WI38 (cell line): ENCODE measurements around the gene MOB2.

Experiments used
- H3K4me3 ChIP-seq: 2 replicates; pipeline ENCODE4 v1.5.1; 2011; ENCODE audit warnings: low read depth, mild to moderate bottlenecking, control low read depth, low read length
- TF ChIP-seq, protein P1 (sequence below): IDR thresholded peaks from 2 replicates; pipeline ENCODE4 v1.5.1; 2012; ENCODE audit warnings: low read depth, mild to moderate bottlenecking, control low read depth, low read length

MOB2 gene

DNA sequence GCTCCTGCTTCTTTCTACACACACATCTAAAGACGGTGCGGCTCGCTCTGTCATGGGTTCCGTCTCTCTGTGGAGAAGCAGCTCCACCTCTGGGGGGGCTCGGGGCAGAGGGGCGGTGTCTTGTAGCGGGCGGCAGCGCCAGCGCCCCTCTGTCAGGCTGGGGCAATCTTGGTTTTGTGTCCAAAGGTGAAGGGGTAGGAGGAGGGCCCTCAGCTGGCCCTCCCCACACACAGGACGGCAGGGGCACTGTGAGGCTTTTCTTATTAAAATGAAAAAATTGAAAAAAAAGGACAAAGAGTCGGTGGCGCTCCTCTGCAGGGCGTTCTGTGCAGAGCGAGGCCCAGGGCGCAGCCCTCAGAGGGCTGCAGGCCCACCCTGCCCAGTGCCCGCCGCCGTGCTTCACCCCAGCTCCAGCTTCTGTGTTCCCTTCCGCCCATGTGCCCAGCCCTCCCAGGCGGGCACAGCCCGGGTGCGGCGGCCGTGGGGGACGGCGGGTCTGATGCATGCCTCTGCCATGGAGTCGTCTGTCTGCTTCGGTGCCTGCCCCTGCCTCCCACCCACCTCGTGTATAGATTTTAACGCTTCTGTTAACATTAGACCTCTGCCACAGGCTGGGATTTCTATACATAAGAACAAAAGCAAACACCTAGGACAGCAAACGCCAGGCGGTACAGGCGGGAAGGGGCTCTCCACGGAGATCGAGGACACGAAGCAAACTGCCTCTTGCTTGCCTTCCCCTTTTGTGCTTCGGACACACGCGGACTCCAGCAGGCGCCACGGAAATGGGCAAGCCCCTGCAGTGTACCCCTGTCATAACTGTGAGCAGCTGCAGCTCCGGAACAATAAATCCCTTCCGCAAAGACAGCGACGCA, 24.5 kb downstream of the MOB2 start:
- TF ChIP-seq, protein P1, sequence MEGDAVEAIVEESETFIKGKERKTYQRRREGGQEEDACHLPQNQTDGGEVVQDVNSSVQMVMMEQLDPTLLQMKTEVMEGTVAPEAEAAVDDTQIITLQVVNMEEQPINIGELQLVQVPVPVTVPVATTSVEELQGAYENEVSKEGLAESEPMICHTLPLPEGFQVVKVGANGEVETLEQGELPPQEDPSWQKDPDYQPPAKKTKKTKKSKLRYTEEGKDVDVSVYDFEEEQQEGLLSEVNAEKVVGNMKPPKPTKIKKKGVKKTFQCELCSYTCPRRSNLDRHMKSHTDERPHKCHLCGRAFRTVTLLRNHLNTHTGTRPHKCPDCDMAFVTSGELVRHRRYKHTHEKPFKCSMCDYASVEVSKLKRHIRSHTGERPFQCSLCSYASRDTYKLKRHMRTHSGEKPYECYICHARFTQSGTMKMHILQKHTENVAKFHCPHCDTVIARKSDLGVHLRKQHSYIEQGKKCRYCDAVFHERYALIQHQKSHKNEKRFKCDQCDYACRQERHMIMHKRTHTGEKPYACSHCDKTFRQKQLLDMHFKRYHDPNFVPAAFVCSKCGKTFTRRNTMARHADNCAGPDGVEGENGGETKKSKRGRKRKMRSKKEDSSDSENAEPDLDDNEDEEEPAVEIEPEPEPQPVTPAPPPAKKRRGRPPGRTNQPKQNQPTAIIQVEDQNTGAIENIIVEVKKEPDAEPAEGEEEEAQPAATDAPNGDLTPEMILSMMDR, result no peak
- H3K4me3 ChIP-seq, result no peak overlapping the region

DNA sequence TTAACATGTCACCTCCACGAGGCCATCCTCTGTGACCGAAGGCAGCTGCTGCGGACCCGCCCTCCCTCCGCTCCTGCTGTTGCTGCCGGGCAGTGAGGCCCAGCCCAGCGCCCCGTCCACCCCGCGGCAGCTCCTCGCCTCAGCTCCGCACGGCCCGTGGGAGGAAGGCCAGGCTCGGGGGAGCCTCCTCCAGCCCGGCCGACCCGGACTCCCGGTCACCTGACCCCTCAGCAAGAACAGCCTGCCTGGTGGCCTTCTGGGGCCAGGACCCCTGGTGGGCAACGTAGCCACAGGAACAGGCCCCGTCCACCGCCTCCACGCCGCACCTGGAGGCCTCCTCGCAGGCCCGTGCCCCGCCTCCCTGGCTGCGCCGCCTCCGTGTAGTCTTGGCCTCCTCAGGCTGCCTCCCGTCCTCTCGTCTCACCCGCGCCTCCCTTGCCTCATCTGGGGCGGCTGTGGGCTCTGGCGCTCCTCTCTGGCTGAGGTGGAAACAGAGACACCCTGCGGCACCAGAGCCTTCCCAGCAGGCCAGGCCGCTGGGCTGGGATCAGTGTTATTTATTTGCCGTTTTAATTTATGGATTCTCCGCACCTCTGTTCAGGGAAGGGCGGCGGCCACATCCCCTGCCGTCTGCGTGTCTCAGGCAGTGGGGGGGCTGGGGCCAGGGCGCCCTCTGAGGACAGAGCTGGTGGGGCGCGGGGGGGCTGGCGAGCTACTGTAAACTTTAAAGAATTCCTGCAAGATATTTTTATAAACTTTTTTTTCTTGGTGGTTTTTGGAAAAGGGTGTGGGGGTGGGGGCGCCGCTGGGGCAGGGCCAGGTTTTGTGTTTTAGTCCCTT, 25.4 kb downstream of the MOB2 start:
- H3K4me3 ChIP-seq, result no peak overlapping the region
- TF ChIP-seq, protein P1, result no peak

GRCh38 chr11:1460396-1460985, 26.1 kb downstream of the MOB2 start:
- TF ChIP-seq, protein P1, result no peak
- no peak overlapping the region for H3K4me3 ChIP-seq

DNA sequence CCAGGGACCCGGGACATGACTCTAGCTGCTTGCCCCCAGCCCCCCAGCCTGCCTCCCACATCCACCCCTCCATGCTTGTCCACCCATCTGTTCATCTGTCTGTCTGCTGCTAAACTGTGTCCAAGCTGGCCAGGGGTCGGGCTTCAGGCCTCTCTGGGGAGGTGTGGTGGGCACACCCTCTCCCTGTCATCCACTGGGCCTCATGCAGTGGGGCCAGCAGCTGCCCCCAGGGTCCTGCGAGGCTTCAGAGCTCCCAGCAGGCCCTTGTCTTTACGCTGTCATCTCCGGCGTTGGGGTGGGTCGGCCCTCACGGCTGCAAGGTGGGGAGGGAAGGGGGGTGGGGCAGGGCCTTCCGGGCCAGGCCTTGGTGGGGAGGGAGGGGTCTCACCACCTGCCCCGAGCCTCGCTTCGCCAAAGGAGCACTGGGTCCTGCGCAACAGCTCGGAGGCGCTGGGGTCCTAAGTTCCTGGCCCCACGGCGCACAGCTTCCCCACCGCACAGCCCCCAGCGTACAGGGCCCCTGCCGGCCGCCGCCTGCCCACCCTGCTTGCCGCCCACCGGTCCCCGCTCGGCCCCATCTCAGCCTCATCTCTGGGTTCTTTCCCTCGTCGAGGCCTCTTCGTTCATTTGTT, 26.7 kb downstream of the MOB2 start:
- no peak overlapping the region for H3K4me3 ChIP-seq
- TF ChIP-seq, protein P1, result no peak

DNA sequence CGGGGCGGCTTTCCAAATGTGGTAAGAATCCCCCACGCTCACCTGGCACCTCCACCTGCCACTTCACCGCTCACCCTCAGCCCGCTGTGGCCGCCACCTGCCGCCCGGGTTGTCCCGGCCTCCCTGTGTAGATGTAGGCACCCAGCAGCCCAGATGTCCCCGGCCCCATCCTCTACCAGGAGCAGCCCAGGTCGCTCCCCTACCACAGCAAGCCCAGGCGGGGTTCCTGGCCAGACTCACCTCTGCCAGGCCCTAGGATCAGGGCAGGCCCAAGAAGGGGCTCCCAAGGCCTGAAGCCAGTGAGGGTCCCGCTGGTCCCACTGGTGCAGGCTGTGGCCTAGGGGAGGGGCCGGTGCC, 27.4 kb downstream of the MOB2 start:
- TF ChIP-seq, protein P1, result no peak
- no peak overlapping the region for H3K4me3 ChIP-seq

DNA sequence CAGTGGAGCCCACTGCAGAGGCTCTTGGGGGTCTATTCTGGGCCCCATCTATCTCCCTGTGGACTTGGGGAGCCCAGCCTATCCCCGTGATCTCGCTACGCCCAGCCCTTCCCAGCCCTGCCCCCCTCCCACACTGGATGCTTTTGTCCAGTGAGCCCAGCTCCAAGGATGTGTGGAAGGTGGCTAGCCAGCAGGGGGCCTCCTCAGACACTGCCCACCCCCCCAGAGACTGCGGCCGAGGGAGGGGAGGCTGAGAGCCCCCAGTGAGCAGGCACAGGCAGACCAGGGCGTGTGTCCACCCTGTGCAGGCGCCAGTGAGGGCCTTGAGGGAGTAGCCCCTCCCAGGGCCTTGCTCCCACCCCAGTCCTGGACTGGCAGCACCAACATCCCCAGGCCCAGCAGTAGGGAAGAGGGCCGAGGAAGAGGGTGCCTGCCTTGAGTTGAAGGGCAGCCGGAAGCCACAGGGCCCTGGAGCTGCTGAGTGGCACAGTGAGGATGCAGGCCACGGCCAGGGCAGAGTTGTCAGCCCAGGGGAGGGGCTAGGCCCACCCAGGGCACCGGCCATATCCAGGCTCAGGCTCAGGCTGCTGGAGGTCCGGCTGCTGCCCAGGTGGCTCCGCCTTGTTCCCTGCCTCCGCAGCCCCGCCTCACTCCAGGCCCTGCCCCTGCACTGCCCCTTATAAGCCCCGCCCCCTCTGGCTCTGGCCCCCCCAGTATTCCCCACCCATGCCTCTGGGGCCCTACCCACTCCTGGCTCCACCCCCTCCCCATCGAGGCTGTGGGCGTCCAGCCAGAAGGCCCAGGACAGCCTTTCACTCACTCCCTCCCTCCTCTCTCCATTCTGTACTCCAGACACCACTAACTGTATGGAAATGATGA, 28.0 kb downstream of the MOB2 start:
- TF ChIP-seq, protein P1, result peak; percentile 44
- H3K4me3 ChIP-seq, result no peak overlapping the region
